H1 (cell line): ENCODE measurements around the gene CKAP5. TPM values are rescaled to one million over a fixed set of nuclear protein-coding genes. Genes with fewer than 3 reads are reported as not detected.

ENCODE experiments used
- CTCF ChIA-PET: fragments of 300-600 bp; sonication (Branson Sonifier 250); formaldehyde crosslinking; loops from one replicate; lab custom pipeline; 2021; ENCODE audit not compliant: partially characterized antibody; lab: Charles Lee
- POLR2A ChIA-PET: fragments of 300-600 bp; sonication (Branson Sonifier 250); formaldehyde crosslinking; loops from one replicate; lab custom pipeline; 2021; ENCODE audit warnings: inconsistent platforms; ENCODE audit not compliant: partially characterized antibody; lab: Charles Lee
- DNase-seq, 2 experiments: peaks; one replicate each; pipeline versions ENCODE4 v3.0.0 to v3.0.0-alpha.2; 2010 to 2022; ENCODE audit warnings: low spot score in 2 of 2, low read depth in 1 of 2, mixed read lengths in 1 of 2
- FAIRE-seq: peaks from 2 replicates; lab custom pipeline; 2011; peaks lifted over from hg19 to GRCh38; lab: Jason Lieb, UNC
- H2AFZ ChIP-seq: 2 replicates; pipeline ENCODE4 v1.8.1; 2012; ENCODE audit warnings: low read length, inconsistent platforms
- H2AK5ac ChIP-seq: 2 replicates; pipeline ENCODE4 v1.6.1; 2013; ENCODE audit warnings: low read depth, low read length
- H2BK120ac ChIP-seq: replicated peaks from 2 replicates; pipeline ENCODE3; 2013; ENCODE audit warnings: low read depth, low read length, inconsistent platforms
- H2BK12ac ChIP-seq: 2 replicates; pipeline ENCODE4 v1.6.1; 2013; ENCODE audit warnings: low read depth, low read length
- H2BK15ac ChIP-seq: 2 replicates; pipeline ENCODE4 v1.6.1; 2013; ENCODE audit warnings: low read length
- H2BK20ac ChIP-seq: 2 replicates; pipeline ENCODE4 v1.6.1; 2013; ENCODE audit warnings: low read length
- H2BK5ac ChIP-seq: 2 replicates; pipeline ENCODE4 v1.6.1; 2013; ENCODE audit warnings: low read depth, low read length
- H3K14ac ChIP-seq: 2 replicates; pipeline ENCODE4 v1.6.1; 2013; ENCODE audit warnings: inconsistent platforms; ENCODE audit not compliant: insufficient read length
- H3K18ac ChIP-seq: 2 replicates; pipeline ENCODE4 v1.6.1; 2013; ENCODE audit warnings: low read length; ENCODE audit errors: extremely low read depth
- H3K23ac ChIP-seq: 2 replicates; pipeline ENCODE4 v1.6.1; 2013; ENCODE audit warnings: inconsistent platforms; ENCODE audit not compliant: insufficient read length
- H3K23me2 ChIP-seq: 2 replicates; pipeline ENCODE4 v1.6.1; 2013; ENCODE audit warnings: low read depth, low read length
- H3K27ac ChIP-seq: 2 replicates; pipeline ENCODE4 v1.6.1; 2011; ENCODE audit warnings: low read depth, low read length, inconsistent platforms
- H3K27me3 ChIP-seq, 4 experiments: replicated peaks in 1 of 4; 1 replicate in 1 of 4; 2 replicates in 3 of 4; pipeline versions ENCODE4 v1.6.1 to v1.8.1; 2011 to 2013; ENCODE audit warnings: low read length in 3 of 4, mild to moderate bottlenecking in 3 of 4, inconsistent platforms in 2 of 4, mixed read lengths in 2 of 4, moderate library complexity in 1 of 4; ENCODE audit not compliant: control insufficient read depth in 3 of 4, insufficient read depth in 3 of 4; ENCODE audit errors: extremely low read depth in 1 of 4
- H3K36me3 ChIP-seq, 4 experiments: 2 replicates each; pipeline versions ENCODE4 v1.6.1 to v1.8.1; 2011 to 2013; ENCODE audit warnings: mild to moderate bottlenecking in 4 of 4, low read length in 3 of 4, moderate library complexity in 2 of 4, control low read depth in 1 of 4, inconsistent platforms in 1 of 4; ENCODE audit not compliant: insufficient read depth in 4 of 4, control insufficient read depth in 2 of 4
- H3K4ac ChIP-seq: replicated peaks from 2 replicates; pipeline ENCODE3; 2013; ENCODE audit warnings: low read length, low read depth, mixed read lengths, inconsistent platforms; ENCODE audit not compliant: insufficient read length
- H3K4me1 ChIP-seq, 4 experiments: replicated peaks in 1 of 4; 1 replicate in 1 of 4; 2 replicates in 3 of 4; pipeline versions ENCODE4 v1.6.1 to v1.8.1; 2011 to 2013; ENCODE audit warnings: low read length in 3 of 4, inconsistent platforms in 2 of 4, mixed read lengths in 1 of 4; ENCODE audit not compliant: insufficient read depth in 4 of 4, control insufficient read depth in 3 of 4
- H3K4me2 ChIP-seq, 2 experiments: 2 replicates each; pipeline versions ENCODE4 v1.6.1 to v1.8.1; 2011 to 2013; ENCODE audit warnings: low read depth in 2 of 2, low read length in 2 of 2, control low read depth in 1 of 2, inconsistent platforms in 1 of 2, mild to moderate bottlenecking in 1 of 2; ENCODE audit not compliant: insufficient read depth in 1 of 2
- H3K4me3 ChIP-seq, 4 experiments: fragments of 200-600, 300-600 bp in 1 of 4; sonication (generic), shearing (Covaris generic), sonication (Bioruptor Twin) in 1 of 4; 2 replicates each; pipeline versions ENCODE4 v1.5.1 to v1.8.1; 2011 to 2016; ENCODE audit warnings: low read length in 4 of 4, low read depth in 3 of 4, control low read depth in 2 of 4, inconsistent platforms in 2 of 4, mild to moderate bottlenecking in 2 of 4, mixed read lengths in 1 of 4, moderate library complexity in 1 of 4; ENCODE audit not compliant: insufficient read depth in 2 of 4; ENCODE audit errors: extremely low read depth in 1 of 4
- H3K56ac ChIP-seq: replicated peaks from 2 replicates; pipeline ENCODE3; 2013; ENCODE audit warnings: low read depth, mild to moderate bottlenecking, mixed read lengths, low read length, inconsistent platforms; ENCODE audit not compliant: insufficient read length
- H3K79me1 ChIP-seq: 2 replicates; pipeline ENCODE4 v1.6.1; 2013; ENCODE audit warnings: low read depth, low read length, control low read depth
- H3K79me2 ChIP-seq, 2 experiments: 2 replicates each; pipeline versions ENCODE4 v1.6.1 to v1.8.1; 2012 to 2013; ENCODE audit warnings: low read length in 2 of 2, mild to moderate bottlenecking in 2 of 2, inconsistent platforms in 1 of 2; ENCODE audit not compliant: insufficient read depth in 2 of 2, control insufficient read depth in 1 of 2
- H3K9ac ChIP-seq, 4 experiments: replicated peaks in 1 of 4; 1 replicate in 1 of 4; 2 replicates in 3 of 4; pipeline versions ENCODE4 v1.6.1 to v1.8.1; 2011 to 2013; ENCODE audit warnings: low read depth in 3 of 4, low read length in 3 of 4, control low read depth in 2 of 4, mild to moderate bottlenecking in 2 of 4, moderate library complexity in 2 of 4, inconsistent platforms in 1 of 4; ENCODE audit errors: extremely low read depth in 1 of 4
- H3K9me3 ChIP-seq, 2 experiments: 2 replicates each; pipeline versions ENCODE4 v1.6.1 to v1.8.1; 2012 to 2013; ENCODE audit warnings: mild to moderate bottlenecking in 2 of 2, moderate library complexity in 2 of 2, control low read depth in 1 of 2, inconsistent platforms in 1 of 2, low read depth in 1 of 2, low read length in 1 of 2, mixed read lengths in 1 of 2; ENCODE audit not compliant: insufficient read depth in 2 of 2
- H4K20me1 ChIP-seq, 2 experiments: replicated peaks in 1 of 2; 2 replicates each; pipeline versions ENCODE3 to v1.8.1; 2011 to 2013; ENCODE audit warnings: inconsistent platforms in 2 of 2, low read length in 2 of 2, mild to moderate bottlenecking in 1 of 2; ENCODE audit not compliant: insufficient read depth in 2 of 2, control insufficient read depth in 1 of 2
- H4K5ac ChIP-seq: 2 replicates; pipeline ENCODE4 v1.6.1; 2013; ENCODE audit warnings: low read length, low read depth, mixed read lengths, inconsistent platforms; ENCODE audit not compliant: insufficient read length
- H4K8ac ChIP-seq: 2 replicates; pipeline ENCODE4 v1.8.0; 2013; ENCODE audit warnings: mild to moderate bottlenecking, moderate library complexity, low read length, inconsistent platforms; ENCODE audit not compliant: insufficient read depth; ENCODE audit errors: extremely low read depth
- H4K91ac ChIP-seq: replicated peaks from 2 replicates; pipeline ENCODE3; 2013; ENCODE audit warnings: low read length, mixed read lengths, inconsistent platforms; ENCODE audit not compliant: insufficient read length
- BRCA1 ChIP-seq: IDR thresholded peaks from 2 replicates; pipeline ENCODE4 v1.6.1; 2012; ENCODE audit warnings: low read depth, low read length, improper control_type of control experiment
- CBX5 ChIP-seq: fragments of 300-800, 300-1000 bp; sonication (generic); IDR thresholded peaks from 2 replicates; pipeline ENCODE4 v1.7.1; 2016; ENCODE audit warnings: antibody characterized with exemption, low read length, low read depth
- CBX8 ChIP-seq: fragments of 300-800, 300-1000 bp; sonication (generic); IDR thresholded peaks from 2 replicates; pipeline ENCODE4 v1.7.1; 2016; ENCODE audit warnings: low read depth, low read length, borderline replicate concordance
- CTBP2 ChIP-seq: IDR thresholded peaks from 2 replicates; pipeline ENCODE4 v1.7.0; 2011; ENCODE audit warnings: borderline replicate concordance, mild to moderate bottlenecking, moderate library complexity, mixed read lengths, low read length; ENCODE audit not compliant: insufficient read depth, insufficient read length
- KDM4A ChIP-seq: IDR thresholded peaks from one replicate; pipeline ENCODE4 v1.7.1; 2012; ENCODE audit warnings: low read depth, mild to moderate bottlenecking, moderate library complexity, low read length, inconsistent platforms; ENCODE audit not compliant: severe bottlenecking
- SP4 ChIP-seq: IDR thresholded peaks from 2 replicates; pipeline ENCODE4 v1.6.1; 2012; ENCODE audit warnings: low read length, inconsistent platforms
- TAF7 ChIP-seq: optimal IDR thresholded peaks from 2 replicates; pipeline ENCODE3; 2011; ENCODE audit warnings: low read depth, mild to moderate bottlenecking, inconsistent platforms, low read length, moderate library complexity, borderline replicate concordance
- ZNF274 ChIP-seq: IDR thresholded peaks from 2 replicates; pipeline ENCODE4 v1.7.0; 2012; ENCODE audit warnings: low read length, borderline replicate concordance; ENCODE audit errors: extremely low read depth
- WGBS, 2 experiments: shearing (Covaris generic) in 1 of 2; methylation state at CpG; one replicate each; pipeline versions ENCODE4 v1.1.6 to v1.1.7; 2013 to 2015; ENCODE audit warnings: low lambda C conversion rate in 2 of 2, mixed read lengths in 2 of 2, inconsistent platforms in 1 of 2, low coverage in 1 of 2, missing lambda C conversion rate in 1 of 2; ENCODE audit not compliant: insufficient replicate concordance in 2 of 2, insufficient coverage in 1 of 2, insufficient read length in 1 of 2; ENCODE audit errors: extremely low coverage in 1 of 2, missing lambda C conversion rate in 1 of 2; 5-methylcytosine and 5-hydroxymethylcytosine counted together
- polyA plus RNA-seq, 7 experiments: library from polyadenylated mRNA; depleted of rRNA in 3 of 7; stranded (reverse) in 5 of 7; unstranded in 2 of 7; fragments of >200 nt in 5 of 7; fragments of 200-250 nt in 2 of 7; gene quantifications; 1 replicate in 5 of 7; 2 replicates in 1 of 7; 4 replicates in 1 of 7; pipeline versions ENCODE4 v1.2.1 to v1.2.3, GENCODE V29; 2011 to 2013; ENCODE audit warnings: missing spikeins in 2 of 7, mixed read lengths in 2 of 7
- total RNA-seq: library from RNA; stranded (reverse); fragmentation: NEBNext Ultra II Directional; extraction: Animal tissue kit (Norgen Biotek cat#: 25700); gene quantifications from 2 replicates; pipeline ENCODE4 v1.2.1, GENCODE V29; 2021

CKAP5 gene
- total and polyA plus RNA-seq, 2 of the 8 experiments (the other 6 are each of a cell fraction or from before 2014, with no cell fraction given), result 64.8 to 185 TPM

- no peaks in the 10 kb centered on the region for H3K27me3 ChIP-seq
- ChIA-PET POLR2A (interaction anchor here (0.6 to 1.5 kb wide), 5 partner anchors 15 to 126 kb away, joined by 3 to 6 read pairs (median 3); partner anchors contain the start of genes ARHGAP1 and ZNF408), CTCF (interaction anchor here (0.7 to 0.9 kb wide), 2 partner anchors 39 to 435 kb away, joined by 3 read pairs; no protein-coding TSS in a partner anchor)
- no peak overlapping the region for H4K5ac ChIP-seq
- no peak overlapping the region for H2AFZ ChIP-seq
- H2BK15ac ChIP-seq, result no peak overlapping the region
- H4K20me1 ChIP-seq, result no peaks in the 10 kb centered on the region
- no peaks in the 10 kb centered on the region for H3K79me2 ChIP-seq
- no peak overlapping the region for H3K4me2 ChIP-seq
- DNase-seq (peak in 1 of 2 experiments; percentile 46), FAIRE-seq (no peak)
- no peak overlapping the region for H2BK12ac ChIP-seq
- H3K14ac ChIP-seq, result no peak overlapping the region
- 91% methylated on average over 11 of the region's 11 CpGs; no CpG with 5 or more reads in 1 of the 2 experiments for WGBS, 2 experiments
- H3K27ac ChIP-seq, result no peak overlapping the region
- no peak overlapping the region for H3K9ac ChIP-seq
- H4K8ac ChIP-seq, result peak overlapping the region; percentile 28
- no peak overlapping the region for H3K56ac ChIP-seq
- no peak overlapping the region for H3K23ac ChIP-seq
- no peaks in the 10 kb centered on the region for H3K9me3 ChIP-seq
- no peak overlapping the region for H2AK5ac ChIP-seq
- no peaks in the 10 kb centered on the region for H3K23me2 ChIP-seq
- H4K91ac ChIP-seq, result no peak overlapping the region
- no peak overlapping the region for H2BK20ac ChIP-seq
- no peak overlapping the region for H3K18ac ChIP-seq
- H3K4me1 ChIP-seq, result 0 out of 7 replicates have a peak, but pooled peaks cover 0 to 2% (median 0%) of the 10 kb centered on the region in 4 experiments
- H2BK120ac ChIP-seq, result no peak overlapping the region
- no peaks in the 10 kb centered on the region for H3K36me3 ChIP-seq
- no peaks in the 10 kb centered on the region for H3K79me1 ChIP-seq
- H3K4ac ChIP-seq, result no peak overlapping the region
- H2BK5ac ChIP-seq, result no peak overlapping the region
- no peak overlapping the region for H3K4me3 ChIP-seq
- TF ChIP-seq BRCA1 (no peak), TAF7 (no peak), KDM4A (no peak), CBX5 (no peak), ZNF274 (no peak), CBX8 (no peak), SP4 (no peak), CTBP2 (no peak)
Observed at GRCh38 chr11:46718155-46719019, 127.7 kb downstream of the CKAP5 start.
